Tibial nerve (tissue), 4 donors: ENCODE measurements around the gene GPRASP1. TPM values are rescaled to one million over a fixed set of nuclear protein-coding genes. Genes with fewer than 3 reads are reported as not detected.
A peak's percentile ranks its signal among the peaks of the same experiment; 100 is the strongest.

Experiments used
- DNase-seq, 2 donors: peaks; one replicate each; pipeline ENCODE4 v3.0.0-alpha.2; 2019; ENCODE audit warnings: low spot score in 2 of 2
- H3K27ac ChIP-seq, 4 donors: fragments of 200-600 bp; sonication (generic) in 3 of 4; one replicate each; pipeline ENCODE4 v1.5.1; 2017 to 2019; ENCODE audit warnings: mild to moderate bottlenecking in 1 of 4
- H3K27me3 ChIP-seq, 2 donors: fragments of 200-600 bp; sonication (generic) in 1 of 2; one replicate each; pipeline versions ENCODE4 v1.5.1 to v1.6.0; 2017 to 2019
- H3K36me3 ChIP-seq, 3 donors: fragments of 200-600 bp; sonication (generic); one replicate each; pipeline ENCODE4 v1.5.1; 2018 to 2019
- H3K4me1 ChIP-seq, 4 donors: fragments of 200-600 bp; sonication (generic) in 3 of 4; one replicate each; pipeline ENCODE4 v1.5.1; 2017 to 2019
- H3K4me3 ChIP-seq, 4 donors: fragments of 200-600 bp; sonication (generic) in 3 of 4; one replicate each; pipeline ENCODE4 v1.5.1; 2017 to 2019; ENCODE audit warnings: mild to moderate bottlenecking in 1 of 4, moderate library complexity in 1 of 4
- H3K9me3 ChIP-seq, 4 donors: fragments of 200-600 bp; sonication (generic) in 3 of 4; one replicate each; pipeline ENCODE4 v1.5.1; 2017 to 2019
- EP300 ChIP-seq, 2 donors: sonication (generic); formaldehyde crosslinking; IDR thresholded peaks; one replicate each; pipeline ENCODE4 v1.6.1; 2017; ENCODE audit warnings: antibody characterized with exemption in 2 of 2, mild to moderate bottlenecking in 1 of 2
- POLR2A ChIP-seq, 2 donors: fragments of 450-650 bp; IDR thresholded peaks; one replicate each; pipeline ENCODE4 v1.6.1; 2017; ENCODE audit warnings: antibody characterized with exemption in 2 of 2, mild to moderate bottlenecking in 2 of 2, moderate library complexity in 2 of 2
- WGBS, 2 donors: methylation state at CpG; one replicate each; pipeline ENCODE4 v1.1.5; 2018; 5-methylcytosine and 5-hydroxymethylcytosine counted together
- total RNA-seq, 4 donors: library from RNA; depleted of rRNA; stranded (reverse); fragments of >200 nt; gene quantifications; one replicate each; pipeline ENCODE4 v1.1.0, GENCODE V29; 2016
- TF ChIP-seq, protein P1 (sequence below), 5 experiments: fragments of 200-600 bp in 3 of 5; fragments of 450-650 bp in 2 of 5; sonication (generic) in 3 of 5; IDR thresholded peaks; one replicate each; pipeline ENCODE4 v1.5.1; 2016 to 2019; ENCODE audit warnings: antibody characterized with exemption in 5 of 5, mild to moderate bottlenecking in 3 of 5, moderate library complexity in 2 of 5

Gene GPRASP1
- total RNA-seq, 4 donors from 2014 or later = 10.5 to 21.2 (median 15.7) TPM

DNA sequence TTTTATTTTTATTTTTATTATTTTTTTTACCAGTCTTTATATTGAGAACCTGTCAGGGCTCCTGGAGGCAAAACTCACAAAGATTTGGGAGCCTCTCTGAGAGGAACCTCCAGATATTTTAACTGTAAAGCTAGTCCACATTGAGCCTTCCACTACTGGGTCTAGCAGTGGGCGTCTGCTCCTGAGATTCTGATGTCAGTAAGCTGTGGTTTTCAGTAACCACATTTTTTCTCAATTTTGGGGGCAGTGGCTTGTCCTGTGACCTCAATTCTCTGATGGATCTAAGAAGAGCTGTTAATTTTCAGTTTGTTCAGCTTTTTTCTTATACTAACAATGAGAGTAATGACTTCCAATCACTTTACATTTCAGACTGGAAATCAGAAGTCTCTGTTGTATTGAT, 23.6 kb upstream of the GPRASP1 start:
- H3K9me3 ChIP-seq = no peaks in the 10 kb centered on the region
- H3K27me3 ChIP-seq = no peaks in the 10 kb centered on the region
- no peak for DNase-seq
- peaks cover 0 to 8% (median 0%) of the 10 kb centered on the region in 3 donors for H3K36me3 ChIP-seq
- H3K4me1 ChIP-seq = no peaks in the 10 kb centered on the region
- TF ChIP-seq, protein P1, sequence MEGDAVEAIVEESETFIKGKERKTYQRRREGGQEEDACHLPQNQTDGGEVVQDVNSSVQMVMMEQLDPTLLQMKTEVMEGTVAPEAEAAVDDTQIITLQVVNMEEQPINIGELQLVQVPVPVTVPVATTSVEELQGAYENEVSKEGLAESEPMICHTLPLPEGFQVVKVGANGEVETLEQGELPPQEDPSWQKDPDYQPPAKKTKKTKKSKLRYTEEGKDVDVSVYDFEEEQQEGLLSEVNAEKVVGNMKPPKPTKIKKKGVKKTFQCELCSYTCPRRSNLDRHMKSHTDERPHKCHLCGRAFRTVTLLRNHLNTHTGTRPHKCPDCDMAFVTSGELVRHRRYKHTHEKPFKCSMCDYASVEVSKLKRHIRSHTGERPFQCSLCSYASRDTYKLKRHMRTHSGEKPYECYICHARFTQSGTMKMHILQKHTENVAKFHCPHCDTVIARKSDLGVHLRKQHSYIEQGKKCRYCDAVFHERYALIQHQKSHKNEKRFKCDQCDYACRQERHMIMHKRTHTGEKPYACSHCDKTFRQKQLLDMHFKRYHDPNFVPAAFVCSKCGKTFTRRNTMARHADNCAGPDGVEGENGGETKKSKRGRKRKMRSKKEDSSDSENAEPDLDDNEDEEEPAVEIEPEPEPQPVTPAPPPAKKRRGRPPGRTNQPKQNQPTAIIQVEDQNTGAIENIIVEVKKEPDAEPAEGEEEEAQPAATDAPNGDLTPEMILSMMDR (IDR thresholded peaks at IDR 0.05) = no peak
- no peak for TF ChIP-seq EP300 (IDR thresholded peaks at IDR 0.05)
- TF ChIP-seq POLR2A (IDR thresholded peaks at IDR 0.05) = no peak
- H3K27ac ChIP-seq = no peak overlapping the region
- H3K4me3 ChIP-seq = no peak overlapping the region
- WGBS, 2 donors = 43 to 83% methylated on average over 1 of the region's 1 CpG

DNA sequence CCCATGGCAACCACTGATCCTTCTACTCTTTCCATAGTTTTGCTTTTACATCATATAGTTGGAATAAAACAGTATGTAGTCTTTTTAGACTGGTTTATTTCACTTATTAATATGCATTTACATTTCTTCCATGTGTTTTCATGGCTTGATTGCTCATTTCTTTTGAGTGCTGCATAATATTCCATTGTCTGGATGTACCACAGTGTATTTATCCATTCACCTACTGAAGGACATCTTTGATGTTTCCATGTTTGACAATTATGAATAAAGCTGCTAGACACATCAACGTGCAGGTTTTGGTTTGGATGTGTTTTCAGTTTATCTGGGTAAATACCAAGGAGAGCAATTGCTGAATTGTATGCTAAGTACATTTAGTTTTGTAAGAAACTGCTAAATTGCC, 13.7 kb upstream of the GPRASP1 start:
- H3K4me3 ChIP-seq = no peak overlapping the region
- no peak overlapping the region for H3K27ac ChIP-seq
- H3K4me1 ChIP-seq = no peaks in the 10 kb centered on the region
- no peaks in the 10 kb centered on the region for H3K9me3 ChIP-seq
- WGBS, 2 donors = 63 to 100% methylated on average over 1 of the region's 1 CpG
- peaks cover 0 to 5% (median 0%) of the 10 kb centered on the region in 3 donors for H3K36me3 ChIP-seq
- TF ChIP-seq POLR2A (IDR thresholded peaks at IDR 0.05) (no peak), EP300 (IDR thresholded peaks at IDR 0.05) (no peak)
- TF ChIP-seq, protein P1 (IDR thresholded peaks at IDR 0.05) = no peak
- H3K27me3 ChIP-seq = no peaks in the 10 kb centered on the region
- DNase-seq = no peak

DNA sequence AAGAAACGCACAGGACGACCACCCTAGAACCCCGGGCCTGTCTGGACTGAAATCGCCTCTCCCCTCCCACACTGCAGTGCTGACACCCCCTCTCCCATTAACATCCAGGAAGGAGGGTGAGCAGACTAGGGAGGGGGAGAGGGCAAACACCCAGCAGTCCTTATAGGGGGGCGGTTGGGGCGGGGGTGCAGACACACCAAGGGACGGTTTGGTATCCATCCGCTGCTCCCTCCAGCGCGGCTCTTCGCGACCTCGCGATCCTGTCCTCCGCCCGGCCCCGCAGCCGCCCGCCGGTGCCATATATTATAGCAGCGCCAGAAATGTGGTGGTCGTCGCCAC, 411 bp upstream of the GPRASP1 start:
- WGBS, 2 donors = 4 to 55% methylated on average over 4 to 8 of the region's 23 CpGs
- Histone ChIP-seq H3K9me3 (no peaks in the 10 kb centered on the region), H3K27ac (peak overlapping the region; percentile 66 to 87 (median 80))

DNA sequence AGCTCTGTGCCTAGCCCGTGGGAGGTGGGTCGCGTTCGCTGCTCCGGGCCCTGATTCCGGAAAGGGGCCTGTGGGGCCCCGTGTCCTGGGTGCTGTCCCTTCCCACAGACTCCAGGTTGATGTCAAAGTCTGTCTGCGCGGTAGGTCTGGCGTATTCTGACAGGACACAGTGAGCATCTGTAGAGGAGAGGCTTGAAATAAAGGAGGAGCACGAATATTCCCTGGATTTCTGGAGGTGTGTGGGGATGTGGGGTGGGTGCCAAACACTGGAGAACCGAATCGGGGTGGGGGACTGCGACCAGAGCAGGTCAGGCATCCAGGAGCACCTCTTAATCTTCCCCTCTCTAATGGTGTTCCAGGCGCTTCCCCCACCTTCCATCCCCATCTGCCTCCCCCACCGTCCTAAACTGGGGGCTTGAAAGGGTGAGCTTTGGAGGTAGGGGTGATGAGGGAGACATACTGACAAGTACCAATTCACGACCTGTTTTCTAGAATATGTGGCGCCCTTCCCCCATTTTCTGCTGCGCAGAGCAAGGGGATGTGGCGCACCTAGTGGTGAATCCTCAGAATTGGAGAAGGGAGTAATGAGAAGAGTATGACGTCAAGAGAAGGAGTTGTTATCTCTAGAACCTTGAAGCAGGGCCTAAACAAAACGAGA, 877 bp downstream of the GPRASP1 start:
- H3K36me3 ChIP-seq = no peaks in the 10 kb centered on the region
- H3K27me3 ChIP-seq = peaks cover 0 to 5% of the 10 kb centered on the region in 2 donors
- H3K4me3 ChIP-seq = peak overlapping the region; percentile 50 to 76 (median 62)
- H3K27ac ChIP-seq = peak overlapping the region; percentile 66 to 87 (median 80)
- WGBS, 2 donors = 16 to 36% methylated on average over 19 to 22 of the region's 22 CpGs
- H3K4me1 ChIP-seq = no peaks in the 10 kb centered on the region
- peak in 1 of 2 donors; percentile 70 for DNase-seq
- TF ChIP-seq EP300 (IDR thresholded peaks at IDR 0.05) (peak in 1 of 2 donors; percentile 58), POLR2A (IDR thresholded peaks at IDR 0.05) (peak in 1 of 2 donors; percentile 49)
- TF ChIP-seq, protein P1 (IDR thresholded peaks at IDR 0.05) = peak; percentile 29 to 61 (median 45)
- no peaks in the 10 kb centered on the region for H3K9me3 ChIP-seq

More for the DNA sequence above, 411 bp upstream of the GPRASP1 start:
- H3K4me1 ChIP-seq = no peaks in the 10 kb centered on the region
- peak overlapping the region; percentile 50 to 76 (median 62) for H3K4me3 ChIP-seq
- no peaks in the 10 kb centered on the region for H3K36me3 ChIP-seq
- no peak for DNase-seq
- H3K27me3 ChIP-seq = peaks cover 0 to 5% of the 10 kb centered on the region in 2 donors
- no peak for TF ChIP-seq EP300 (IDR thresholded peaks at IDR 0.05)
- no peak for TF ChIP-seq POLR2A (IDR thresholded peaks at IDR 0.05)
- TF ChIP-seq, protein P1 (IDR thresholded peaks at IDR 0.05) = no peak

DNA sequence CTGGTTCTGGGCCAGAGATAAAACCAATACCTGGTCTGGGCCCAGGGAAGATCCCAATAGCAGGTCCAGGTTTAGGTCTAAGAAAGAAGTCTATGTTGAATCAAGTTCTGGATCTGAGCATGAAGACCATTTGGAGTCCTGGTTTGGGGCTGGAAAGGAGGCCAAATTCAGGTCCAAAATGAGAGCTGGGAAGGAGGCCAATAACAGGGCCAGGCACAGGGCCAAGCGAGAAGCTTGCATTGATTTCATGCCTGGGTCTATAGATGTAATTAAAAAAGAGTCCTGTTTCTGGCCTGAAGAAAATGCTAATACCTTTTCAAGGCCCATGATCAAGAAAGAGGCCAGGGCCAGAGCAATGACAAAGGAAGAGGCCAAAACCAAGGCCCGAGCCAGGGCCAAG, 3.4 kb downstream of the GPRASP1 start:
- no peak for TF ChIP-seq POLR2A (IDR thresholded peaks at IDR 0.05)
- TF ChIP-seq, protein P1 (IDR thresholded peaks at IDR 0.05) = no peak
- Histone ChIP-seq H3K27ac (no peak overlapping the region), H3K9me3 (no peaks in the 10 kb centered on the region), H3K27me3 (peaks cover 0 to 5% of the 10 kb centered on the region in 2 donors), H3K4me1 (peaks cover 0 to 9% (median 0%) of the 10 kb centered on the region in 4 donors), H3K4me3 (no peak overlapping the region), H3K36me3 (no peaks in the 10 kb centered on the region)
- no peak for DNase-seq
- 78 to 83% methylated on average over 2 of the region's 2 CpGs for WGBS, 2 donors
